Esophagus muscularis mucosa (tissue), 4 donors: Measurements from ENCODE around the gene KAT2B. TPM values are rescaled to one million over a fixed set of nuclear protein-coding genes. Genes with fewer than 3 reads are reported as not detected.
A peak's percentile ranks its signal among the peaks of the same experiment; 100 is the strongest.

ENCODE experiments used
- DNase-seq: peaks from one replicate; pipeline ENCODE4 v3.0.0-alpha.2; 2017; ENCODE audit errors: extremely low spot score
- H3K27ac ChIP-seq, 4 donors: fragments of 200-600 bp; sonication (generic); replicated peaks in 1 of 4; 1 replicate in 3 of 4; 2 replicates in 1 of 4; pipeline ENCODE4 v1.5.1; 2016 to 2019; ENCODE audit warnings: mild to moderate bottlenecking in 1 of 4
- H3K27me3 ChIP-seq, 4 donors: fragments of 200-600 bp; sonication (generic); one replicate each; pipeline versions ENCODE4 v1.5.1 to v1.6.0; 2016 to 2019
- H3K36me3 ChIP-seq, 4 donors: fragments of 200-600 bp; sonication (generic); one replicate each; pipeline ENCODE4 v1.5.1; 2016 to 2019
- H3K4me1 ChIP-seq, 4 donors: fragments of 200-600 bp; sonication (generic); one replicate each; pipeline ENCODE4 v1.5.1; 2016 to 2019
- H3K4me3 ChIP-seq, 4 donors: fragments of 200-600 bp; sonication (generic); 1 replicate in 2 of 4; 2 replicates in 2 of 4; pipeline ENCODE4 v1.5.1; 2016 to 2019; ENCODE audit warnings: mild to moderate bottlenecking in 4 of 4, moderate library complexity in 1 of 4
- H3K9me3 ChIP-seq, 4 donors: fragments of 200-600 bp; sonication (generic); 1 replicate in 3 of 4; 2 replicates in 1 of 4; pipeline ENCODE4 v1.5.1; 2016 to 2019
- CTCF ChIP-seq, 3 experiments: fragments of 200-600 bp in 2 of 3; fragments of 450-650 bp in 1 of 3; sonication (generic) in 2 of 3; IDR thresholded peaks; one replicate each; pipeline ENCODE4 v1.5.1; 2017 to 2019; ENCODE audit warnings: antibody characterized with exemption in 3 of 3, mild to moderate bottlenecking in 2 of 3, moderate library complexity in 1 of 3
- EP300 ChIP-seq: sonication (generic); formaldehyde crosslinking; IDR thresholded peaks from one replicate; pipeline ENCODE4 v1.6.1; 2017; ENCODE audit warnings: antibody characterized with exemption
- POLR2A ChIP-seq: fragments of 450-650 bp; IDR thresholded peaks from one replicate; pipeline ENCODE4 v1.6.1; 2017; ENCODE audit warnings: antibody characterized with exemption, moderate library complexity, mild to moderate bottlenecking, low read depth
- POLR2AphosphoS5 ChIP-seq, 2 donors: sonication (generic); formaldehyde crosslinking; IDR thresholded peaks; one replicate each; pipeline ENCODE4 v1.6.1; 2017; ENCODE audit warnings: antibody characterized with exemption in 2 of 2
- WGBS: methylation state at CpG from one replicate; pipeline ENCODE4 v1.1.5; 2018; 5-methylcytosine and 5-hydroxymethylcytosine counted together
- intact Hi-C: fragments of 100-400 bp; cut with DNase I; formaldehyde crosslinking; loops from one replicate; pipeline ENCODE4 v1.15.1; 2023
- total RNA-seq, 4 donors: library from RNA; depleted of rRNA; stranded (reverse); fragments of >200 nt; gene quantifications; one replicate each; pipeline versions ENCODE4 v1.1.0 to v1.2.1, GENCODE V29; 2016

KAT2B gene
- total RNA-seq, 4 donors from 2014 or later, result 37.8 to 58.5 (median 49.5) TPM

- intact Hi-C loops, result no loop called here
These were observed 89.9 kb downstream of the KAT2B start for GRCh38 chr3:20130106-20130505.

GRCh38 chr3:20136231-20136630, 96.0 kb downstream of the KAT2B start:
- H3K27ac ChIP-seq, result no peak overlapping the region
- no peak overlapping the region for H3K4me3 ChIP-seq
- intact Hi-C loops, result no loop called here
- peaks cover 0 to 6% (median 5%) of the 10 kb centered on the region in 4 donors for H3K4me1 ChIP-seq
- 89% methylated on average over 1 of the region's 1 CpG for whole genome bisulfite sequencing
- H3K36me3 ChIP-seq, result peaks cover 6 to 25% (median 10%) of the 10 kb centered on the region in 4 donors
- H3K9me3 ChIP-seq, result no peaks in the 10 kb centered on the region
- TF ChIP-seq POLR2AphosphoS5 (IDR thresholded peaks at IDR 0.05) (no peak), EP300 (no peak)
- no peaks in the 10 kb centered on the region for H3K27me3 ChIP-seq
- no peak for DNase-seq

More at GRCh38 chr3:20130106-20130505, 89.9 kb downstream of the KAT2B start:
- no peak for DNase-seq
- no peaks in the 10 kb centered on the region for H3K9me3 ChIP-seq
- H3K4me3 ChIP-seq, result no peak overlapping the region
- peaks cover 9 to 53% (median 19%) of the 10 kb centered on the region in 4 donors for H3K36me3 ChIP-seq
- H3K4me1 ChIP-seq, result peaks cover 0 to 8% (median 7%) of the 10 kb centered on the region in 4 donors
- no peak overlapping the region for H3K27ac ChIP-seq
- TF ChIP-seq EP300 (no peak), CTCF (IDR thresholded peaks at IDR 0.05) (peak; percentile 7 to 12 (median 11))
- 54% methylated on average over 7 of the region's 7 CpGs for WGBS
- no peaks in the 10 kb centered on the region for H3K27me3 ChIP-seq

- intact Hi-C loops, result no loop called here
- DNase-seq, result no peak
- TF ChIP-seq EP300, result no peak
- TF ChIP-seq POLR2A, result no peak
- TF ChIP-seq CTCF (IDR thresholded peaks at IDR 0.05), result no peak
- TF ChIP-seq POLR2AphosphoS5 (IDR thresholded peaks at IDR 0.05), result no peak
- H3K27me3 ChIP-seq, result no peaks in the 10 kb centered on the region
- no peak overlapping the region for H3K27ac ChIP-seq
- H3K4me3 ChIP-seq, result no peak overlapping the region
- WGBS, result 90% methylated on average over 4 of the region's 4 CpGs
- no peaks in the 10 kb centered on the region for H3K9me3 ChIP-seq
- peaks cover 5 to 20% (median 19%) of the 10 kb centered on the region in 4 donors for H3K4me1 ChIP-seq
- H3K36me3 ChIP-seq, result peaks cover 4 to 18% (median 9%) of the 10 kb centered on the region in 4 donors
These were observed 97.4 kb downstream of the KAT2B start for GRCh38 chr3:20137647-20138046.

- no peak for DNase-seq
- Histone ChIP-seq H3K27ac (peak overlapping the region; percentile 17 to 72 (median 61)), H3K27me3 (no peaks in the 10 kb centered on the region), H3K4me3 (no peak overlapping the region), H3K36me3 (peaks cover 4 to 24% (median 15%) of the 10 kb centered on the region in 4 donors), H3K9me3 (no peaks in the 10 kb centered on the region), H3K4me1 (peaks cover 5 to 23% (median 20%) of the 10 kb centered on the region in 4 donors)
- intact Hi-C loops, result no loop called here
- WGBS, result 72% methylated on average over 2 of the region's 2 CpGs
- TF ChIP-seq CTCF (IDR thresholded peaks at IDR 0.05) (no peak), EP300 (no peak)
These were observed 100.6 kb downstream of the KAT2B start for GRCh38 chr3:20140881-20141280.

GRCh38 chr3:20141316-20141715, 101.1 kb downstream of the KAT2B start:
- Histone ChIP-seq H3K36me3 (peaks cover 4 to 24% (median 15%) of the 10 kb centered on the region in 4 donors), H3K4me1 (peaks cover 5 to 23% (median 20%) of the 10 kb centered on the region in 4 donors), H3K4me3 (peak overlapping the region in 1 of 4 donors; percentile 1), H3K9me3 (no peaks in the 10 kb centered on the region), H3K27ac (peak overlapping the region; percentile 52 to 72 (median 63)), H3K27me3 (no peaks in the 10 kb centered on the region)
- TF ChIP-seq POLR2AphosphoS5 (IDR thresholded peaks at IDR 0.05) (peak in 1 of 2 donors; percentile 13), CTCF (IDR thresholded peaks at IDR 0.05) (no peak)
- no peak for DNase-seq
- intact Hi-C loops, result no loop called here
- 23% methylated on average over 2 of the region's 2 CpGs for WGBS
